Middle frontal gyrus (tissue), 1 donor: ENCODE results near the gene SERPINF2.
A peak's percentile ranks its signal among the peaks of the same experiment; 100 is the strongest.
"Not testable (repeated sequence)": the region's sequence is repeated elsewhere in the genome, so short reads cannot be mapped to it uniquely, and the experiment has no call there.

Source experiments
- DNase-seq: peaks from one replicate; pipeline ENCODE4 v3.0.0-alpha.2; 2015; ENCODE audit warnings: low spot score; ENCODE audit errors: extremely low spot score

The SERPINF2 gene

GRCh38 chr17:1716076-1716911, 26.4 kb upstream of the SERPINF2 start:
- peak; percentile 100 for DNase-seq

GRCh38 chr17:1716912-1717695, 25.6 kb upstream of the SERPINF2 start:
- peak; percentile 90 for DNase-seq

- DNase-seq = no peak
These were observed 24.1 kb upstream of the SERPINF2 start for GRCh38 chr17:1718362-1719165.

GRCh38 chr17:1720856-1721386, 21.8 kb upstream of the SERPINF2 start:
- DNase-seq = no peak

- not testable (repeated sequence) for DNase-seq
These were observed 20.6 kb upstream of the SERPINF2 start for GRCh38 chr17:1722022-1722421.

GRCh38 chr17:1724351-1724868, 18.3 kb upstream of the SERPINF2 start, which contains the start of gene WDR81:
TSS of gene WDR81 (plus strand) at chr17:1724704. CDS start at chr17:1724960, 256 bp downstream.
- peak; percentile 73 for DNase-seq

GRCh38 chr17:1724869-1725641, 17.6 kb upstream of the SERPINF2 start:
- DNase-seq = no peak

- no peak for DNase-seq
These were observed 16.8 kb upstream of the SERPINF2 start for GRCh38 chr17:1725642-1726511.

- DNase-seq = no peak
These were observed 15.9 kb upstream of the SERPINF2 start for GRCh38 chr17:1726626-1727257.

GRCh38 chr17:1727258-1727789, 15.3 kb upstream of the SERPINF2 start:
- no peak for DNase-seq

GRCh38 chr17:1727876-1728630, 14.6 kb upstream of the SERPINF2 start:
- no peak for DNase-seq

GRCh38 chr17:1729966-1730325, 12.7 kb upstream of the SERPINF2 start:
- no peak for DNase-seq

GRCh38 chr17:1730326-1731193, 12.1 kb upstream of the SERPINF2 start:
- no peak for DNase-seq

GRCh38 chr17:1731194-1731506, 11.5 kb upstream of the SERPINF2 start:
- no peak for DNase-seq

GRCh38 chr17:1732241-1732832, 10.3 kb upstream of the SERPINF2 start:
- no peak for DNase-seq

- DNase-seq = no peak
These were observed 9.8 kb upstream of the SERPINF2 start for GRCh38 chr17:1732833-1733321.

GRCh38 chr17:1733759-1734158, 8.9 kb upstream of the SERPINF2 start:
- no peak for DNase-seq
